ENCODE measurements around the gene ADGRG6. TPM values are rescaled to one million over a fixed set of nuclear protein-coding genes. Genes with fewer than 3 reads are reported as not detected.

Gene ADGRG6
- 0.39 and 0.93 TPM in 2 replicates for total RNA-seq (ENCODE audit: low replicate concordance)

- TF ChIP-seq CTCF (IDR thresholded peaks at IDR 0.05) (peak; percentile 37), EZH2 (IDR thresholded peaks at IDR 0.05) (peak; percentile 77), EZH2phosphoT487 (IDR thresholded peaks at IDR 0.05) (peak; percentile 61)
- H3K4me1 Mint-ChIP-seq = peaks cover 11% of the 10 kb centered on the region
- H3K9ac ChIP-seq = no peak within 1 kb of the TSS
Observed at GRCh38 chr6:142301651-142302391, at the start of gene ADGRG6. ADGRG6 (plus strand) TSS chr6:142302007; CDS start chr6:142302330, 323 bp downstream.

GRCh38 chr6:142254513-142254912 is 47.3 kb upstream of the ADGRG6 start:
- no peak overlapping the region for H3K4me3 ChIP-seq
- H3K27ac ChIP-seq = no peak overlapping the region
- H3F3A ChIP-seq (ENCODE audit: low read depth) = no peaks in the 10 kb centered on the region
- H3K27me3 ChIP-seq = no peaks in the 10 kb centered on the region
- H2AFZ ChIP-seq (replicated peaks) = no peak overlapping the region
- no peaks in the 10 kb centered on the region for H3K9me3 ChIP-seq (ENCODE audit: low read depth)
- no peaks in the 10 kb centered on the region for H4K20me1 ChIP-seq (ENCODE audit: low read depth)
- Mint-ChIP-seq H3K4me3 (no peak overlapping the region), H3K4me1 (peaks cover 3% of the 10 kb centered on the region), H3K9me3 (no peaks in the 10 kb centered on the region), H3K27ac (no peak overlapping the region), H3K36me3 (no peaks in the 10 kb centered on the region), H3K27me3 (ENCODE audit: insufficient read depth, low read depth) (peaks cover 2% of the 10 kb centered on the region)
- no peaks in the 10 kb centered on the region for H3K79me2 ChIP-seq (ENCODE audit: low read depth)
- no peaks in the 10 kb centered on the region for H3K4me1 ChIP-seq
- TF ChIP-seq EZH2phosphoT487 (IDR thresholded peaks at IDR 0.05) (no peak), EZH2 (IDR thresholded peaks at IDR 0.05) (no peak), CTCF (IDR thresholded peaks at IDR 0.05) (no peak)
- no peak overlapping the region for H3K9ac ChIP-seq
- DNase-seq (ENCODE audit: low spot score) = no peak
- no peaks in the 10 kb centered on the region for H3K36me3 ChIP-seq
- no peak overlapping the region for H3K4me2 ChIP-seq

More at GRCh38 chr6:142301651-142302391, at the start of gene ADGRG6:
- Histone ChIP-seq H3K4me3 (peak within 1 kb of the TSS; percentile 79), H3F3A (ENCODE audit: low read depth) (no peaks in the 10 kb centered on the region), H3K27ac (no peak within 1 kb of the TSS), H3K9me3 (ENCODE audit: low read depth) (no peaks in the 10 kb centered on the region), H3K36me3 (no peaks in the 10 kb centered on the region), H3K4me2 (peak within 1 kb of the TSS; percentile 85), H3K79me2 (ENCODE audit: low read depth) (no peaks in the 10 kb centered on the region), H3K27me3 (peaks cover 45% of the 10 kb centered on the region), H2AFZ (replicated peaks) (peak within 1 kb of the TSS; percentile 99), H4K20me1 (ENCODE audit: low read depth) (no peaks in the 10 kb centered on the region), H3K4me1 (no peaks in the 10 kb centered on the region)
- peak; percentile 78 for DNase-seq (ENCODE audit: low spot score)
- H3K9me3 Mint-ChIP-seq = no peaks in the 10 kb centered on the region
- peaks cover 7% of the 10 kb centered on the region for H3K27me3 Mint-ChIP-seq (ENCODE audit: insufficient read depth, low read depth)
- H3K4me3 Mint-ChIP-seq = peak within 1 kb of the TSS; percentile 92
- no peak within 1 kb of the TSS for H3K27ac Mint-ChIP-seq
- H3K36me3 Mint-ChIP-seq = no peaks in the 10 kb centered on the region

- no peaks in the 10 kb centered on the region for H3K9me3 Mint-ChIP-seq
- DNase-seq (ENCODE audit: low spot score) = no peak
- peaks cover 3% of the 10 kb centered on the region for H3K4me1 Mint-ChIP-seq
- Histone ChIP-seq H3K9me3 (ENCODE audit: low read depth) (no peaks in the 10 kb centered on the region), H3K4me3 (no peak overlapping the region), H3F3A (ENCODE audit: low read depth) (no peaks in the 10 kb centered on the region), H2AFZ (replicated peaks) (no peak overlapping the region), H3K4me1 (no peaks in the 10 kb centered on the region), H3K9ac (no peak overlapping the region), H3K36me3 (no peaks in the 10 kb centered on the region), H4K20me1 (ENCODE audit: low read depth) (no peaks in the 10 kb centered on the region), H3K27ac (no peak overlapping the region), H3K4me2 (no peak overlapping the region), H3K79me2 (ENCODE audit: low read depth) (no peaks in the 10 kb centered on the region), H3K27me3 (no peaks in the 10 kb centered on the region)
- H3K4me3 Mint-ChIP-seq = no peak overlapping the region
- no peak overlapping the region for H3K27ac Mint-ChIP-seq
- no peaks in the 10 kb centered on the region for H3K36me3 Mint-ChIP-seq
- no peaks in the 10 kb centered on the region for H3K27me3 Mint-ChIP-seq (ENCODE audit: insufficient read depth, low read depth)
- no peak for TF ChIP-seq CTCF (IDR thresholded peaks at IDR 0.05)
- no peak for TF ChIP-seq EZH2 (IDR thresholded peaks at IDR 0.05)
- no peak for TF ChIP-seq EZH2phosphoT487 (IDR thresholded peaks at IDR 0.05)
Observed at GRCh38 chr6:142255785-142256184, 46.0 kb upstream of the ADGRG6 start.
